GM23338 (cell line): ENCODE measurements around the gene SUCNR1. TPM values are rescaled to one million over a fixed set of nuclear protein-coding genes. Genes with fewer than 3 reads are reported as not detected.

Experiments used
- ATAC-seq: fragments of 200-7000 bp; cut with Tn5 transposase; 3 replicates; pipeline ENCODE4 v1.9.1; 2020
- DNase-seq: peaks from one replicate; pipeline ENCODE4 v3.0.0-alpha.2; 2015; ENCODE audit warnings: low spot score
- H2AFZ ChIP-seq: fragments of 200-600 bp; sonication (generic); 2 replicates; pipeline ENCODE4 v1.8.0; 2016; ENCODE audit warnings: antibody characterized with exemption, mild to moderate bottlenecking, moderate library complexity
- H3F3A ChIP-seq: fragments of 200-600 bp; sonication (generic); replicated peaks from 2 replicates; pipeline ENCODE4 v1.8.0; 2017; ENCODE audit warnings: antibody characterized with exemption, mixed run types, low read depth
- H3K27ac ChIP-seq: fragments of 200-600 bp; sonication (generic); 2 replicates; pipeline ENCODE4 v1.6.1; 2016; ENCODE audit warnings: low read depth
- H3K27me3 ChIP-seq: fragments of 200-600 bp; sonication (generic); 2 replicates; pipeline ENCODE4 v1.8.0; 2016; ENCODE audit warnings: mild to moderate bottlenecking, mixed run types, moderate library complexity; ENCODE audit not compliant: insufficient read depth
- H3K36me3 ChIP-seq: fragments of 200-600 bp; sonication (generic); 2 replicates; pipeline ENCODE4 v1.8.0; 2016; ENCODE audit warnings: mild to moderate bottlenecking; ENCODE audit not compliant: insufficient read depth
- H3K4me1 ChIP-seq: fragments of 200-600 bp; sonication (generic); 2 replicates; pipeline ENCODE4 v1.8.0; 2016; ENCODE audit warnings: mild to moderate bottlenecking, moderate library complexity; ENCODE audit not compliant: insufficient read depth
- H3K4me2 ChIP-seq: fragments of 200-600 bp; sonication (generic); 2 replicates; pipeline ENCODE4 v1.7.1; 2017; ENCODE audit warnings: mixed run types
- H3K4me3 ChIP-seq: fragments of 200-600 bp; sonication (generic); 2 replicates; pipeline ENCODE4 v1.6.1; 2016; ENCODE audit warnings: mixed run types
- H3K79me2 ChIP-seq: fragments of 200-600 bp; sonication (generic); replicated peaks from 2 replicates; pipeline ENCODE4 v1.8.0; 2017; ENCODE audit warnings: mild to moderate bottlenecking; ENCODE audit not compliant: insufficient read depth
- H3K9me2 ChIP-seq: fragments of 200-600 bp; sonication (generic); 2 replicates; pipeline ENCODE4 v1.8.0; 2017; ENCODE audit not compliant: insufficient read depth
- H4K20me1 ChIP-seq: fragments of 200-600 bp; sonication (generic); replicated peaks from 2 replicates; pipeline ENCODE4 v1.8.0; 2017; ENCODE audit warnings: mild to moderate bottlenecking; ENCODE audit not compliant: insufficient read depth
- H3K27ac Mint-ChIP-seq: 2 replicates; pipeline ENCODE4 v1.8.0; 2020; ENCODE audit warnings: inconsistent platforms, mild to moderate bottlenecking, moderate library complexity, mixed read lengths
- H3K27me3 Mint-ChIP-seq: 3 replicates; pipeline ENCODE4 v1.8.0; 2022; ENCODE audit warnings: low read depth, mild to moderate bottlenecking, moderate library complexity, mixed read lengths, inconsistent platforms; ENCODE audit not compliant: insufficient read depth, poor library complexity
- H3K36me3 Mint-ChIP-seq: 3 replicates; pipeline ENCODE4 v1.8.0; 2021; ENCODE audit warnings: low read depth, mild to moderate bottlenecking, inconsistent platforms, moderate library complexity, mixed read lengths
- H3K4me1 Mint-ChIP-seq: 3 replicates; pipeline ENCODE4 v1.8.0; 2020; ENCODE audit warnings: mild to moderate bottlenecking, inconsistent platforms, mixed read lengths
- H3K4me3 Mint-ChIP-seq: 3 replicates; pipeline ENCODE4 v1.8.0; 2021; ENCODE audit warnings: moderate library complexity, mild to moderate bottlenecking, inconsistent platforms, mixed read lengths
- H3K9me3 Mint-ChIP-seq: 3 replicates; pipeline ENCODE4 v1.8.0; 2020; ENCODE audit warnings: moderate library complexity, mild to moderate bottlenecking, inconsistent platforms, mixed read lengths
- CREB1 ChIP-seq: fragments of 250-450 bp; sonication (Bioruptor Pico); IDR thresholded peaks from 2 replicates; pipeline ENCODE4 v1.5.0; 2020; ENCODE audit warnings: low read depth, mild to moderate bottlenecking, moderate library complexity
- EZH2 ChIP-seq: fragments of 200-600 bp; sonication (generic); IDR thresholded peaks from one replicate; pipeline ENCODE4 v1.8.0; 2017; ENCODE audit warnings: antibody characterized with exemption, mild to moderate bottlenecking, low read depth; ENCODE audit not compliant: unreplicated experiment
- EZH2phosphoT487 ChIP-seq: fragments of 200-600 bp; sonication (generic); IDR thresholded peaks from one replicate; pipeline ENCODE4 v1.8.1; 2018; ENCODE audit warnings: antibody characterized with exemption; ENCODE audit not compliant: unreplicated experiment
- JUNB ChIP-seq: IDR thresholded peaks from one replicate; pipeline ENCODE4 v1.6.1; 2016; ENCODE audit warnings: antibody characterized with exemption; ENCODE audit not compliant: unreplicated experiment
- NANOG ChIP-seq: IDR thresholded peaks from 2 replicates; pipeline ENCODE4 v1.6.1; 2016; ENCODE audit warnings: antibody characterized with exemption, borderline replicate concordance
- REST ChIP-seq: IDR thresholded peaks from one replicate; pipeline ENCODE4 v1.6.1; 2018; ENCODE audit warnings: antibody characterized with exemption; ENCODE audit not compliant: unreplicated experiment
- STAT1 ChIP-seq: IDR thresholded peaks from one replicate; pipeline ENCODE4 v1.6.1; 2016; ENCODE audit warnings: antibody characterized with exemption; ENCODE audit not compliant: unreplicated experiment
- ZNF114 ChIP-seq: fragments of 250-450 bp; sonication (Bioruptor Pico); IDR thresholded peaks from 2 replicates; pipeline ENCODE4 v1.5.0; 2020; ENCODE audit warnings: mild to moderate bottlenecking, moderate library complexity
- ZNF331 ChIP-seq: fragments of 250-450 bp; sonication (Bioruptor Pico); IDR thresholded peaks from 2 replicates; pipeline ENCODE4 v1.5.0; 2020; ENCODE audit warnings: low read depth, mild to moderate bottlenecking, moderate library complexity
- polyA plus RNA-seq: library from polyadenylated mRNA; unstranded; fragments of >200 nt; fragmentation: Nextera tagmentation; extraction: Ambion mirVana; gene quantifications from 2 replicates; pipeline ENCODE4 v1.2.1, GENCODE V29; 2016
- total RNA-seq: library from RNA; depleted of rRNA; stranded (reverse); fragments of >200 nt; shearing (Covaris generic); gene quantifications from 2 replicates; pipeline ENCODE4 v1.2.3, GENCODE V29; 2014
- TF ChIP-seq, protein P1 (sequence below), 2 experiments: fragments of 200-600 bp in 1 of 2; sonication (generic) in 1 of 2; conservative IDR thresholded peaks; 2 replicates each; pipeline versions ENCODE4 v1.5.1 to v1.6.1; 2016 to 2017; ENCODE audit warnings: antibody characterized with exemption in 2 of 2, low read depth in 2 of 2, mild to moderate bottlenecking in 2 of 2, moderate library complexity in 1 of 2
- TF ChIP-seq, protein P2 (sequence below): IDR thresholded peaks from 2 replicates; pipeline ENCODE4 v1.6.1; 2016; ENCODE audit warnings: antibody characterized with exemption
- TF ChIP-seq, protein P3 (sequence below): fragments of 250-450 bp; sonication (Bioruptor Pico); IDR thresholded peaks from 2 replicates; pipeline ENCODE4 v1.5.0; 2020; ENCODE audit warnings: mild to moderate bottlenecking, moderate library complexity

The SUCNR1 gene
- total and polyA plus RNA-seq, 2 experiments from 2014 or later: not detected

GRCh38 chr3:151911462-151911861, 38.0 kb downstream of the SUCNR1 start:
- Histone ChIP-seq H3K27me3 (no peaks in the 10 kb centered on the region), H3K9me2 (peaks cover 4% of the 10 kb centered on the region; the same call in 1 of the 2 replicates), H3K4me3 (no peak overlapping the region), H3K79me2 (no peaks in the 10 kb centered on the region), H3F3A (no peaks in the 10 kb centered on the region), H3K36me3 (no peaks in the 10 kb centered on the region), H3K4me2 (no peak overlapping the region), H2AFZ (no peak overlapping the region), H4K20me1 (no peaks in the 10 kb centered on the region), H3K4me1 (no peaks in the 10 kb centered on the region), H3K27ac (no peak overlapping the region)
- DNase-seq (no peak), ATAC-seq (no peak)
- H3K9me3 Mint-ChIP-seq: no peaks in the 10 kb centered on the region
- no peak for TF ChIP-seq JUNB
- no peak for TF ChIP-seq STAT1
- TF ChIP-seq CREB1: no peak
- TF ChIP-seq, protein P1, sequence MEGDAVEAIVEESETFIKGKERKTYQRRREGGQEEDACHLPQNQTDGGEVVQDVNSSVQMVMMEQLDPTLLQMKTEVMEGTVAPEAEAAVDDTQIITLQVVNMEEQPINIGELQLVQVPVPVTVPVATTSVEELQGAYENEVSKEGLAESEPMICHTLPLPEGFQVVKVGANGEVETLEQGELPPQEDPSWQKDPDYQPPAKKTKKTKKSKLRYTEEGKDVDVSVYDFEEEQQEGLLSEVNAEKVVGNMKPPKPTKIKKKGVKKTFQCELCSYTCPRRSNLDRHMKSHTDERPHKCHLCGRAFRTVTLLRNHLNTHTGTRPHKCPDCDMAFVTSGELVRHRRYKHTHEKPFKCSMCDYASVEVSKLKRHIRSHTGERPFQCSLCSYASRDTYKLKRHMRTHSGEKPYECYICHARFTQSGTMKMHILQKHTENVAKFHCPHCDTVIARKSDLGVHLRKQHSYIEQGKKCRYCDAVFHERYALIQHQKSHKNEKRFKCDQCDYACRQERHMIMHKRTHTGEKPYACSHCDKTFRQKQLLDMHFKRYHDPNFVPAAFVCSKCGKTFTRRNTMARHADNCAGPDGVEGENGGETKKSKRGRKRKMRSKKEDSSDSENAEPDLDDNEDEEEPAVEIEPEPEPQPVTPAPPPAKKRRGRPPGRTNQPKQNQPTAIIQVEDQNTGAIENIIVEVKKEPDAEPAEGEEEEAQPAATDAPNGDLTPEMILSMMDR (conservative IDR thresholded peaks at IDR 0.05; ENCODE audit: low read depth in 2 of 2): no peak
- TF ChIP-seq EZH2: no peak
- TF ChIP-seq, protein P2, sequence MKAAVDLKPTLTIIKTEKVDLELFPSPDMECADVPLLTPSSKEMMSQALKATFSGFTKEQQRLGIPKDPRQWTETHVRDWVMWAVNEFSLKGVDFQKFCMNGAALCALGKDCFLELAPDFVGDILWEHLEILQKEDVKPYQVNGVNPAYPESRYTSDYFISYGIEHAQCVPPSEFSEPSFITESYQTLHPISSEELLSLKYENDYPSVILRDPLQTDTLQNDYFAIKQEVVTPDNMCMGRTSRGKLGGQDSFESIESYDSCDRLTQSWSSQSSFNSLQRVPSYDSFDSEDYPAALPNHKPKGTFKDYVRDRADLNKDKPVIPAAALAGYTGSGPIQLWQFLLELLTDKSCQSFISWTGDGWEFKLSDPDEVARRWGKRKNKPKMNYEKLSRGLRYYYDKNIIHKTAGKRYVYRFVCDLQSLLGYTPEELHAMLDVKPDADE: no peak
- TF ChIP-seq, protein P3, sequence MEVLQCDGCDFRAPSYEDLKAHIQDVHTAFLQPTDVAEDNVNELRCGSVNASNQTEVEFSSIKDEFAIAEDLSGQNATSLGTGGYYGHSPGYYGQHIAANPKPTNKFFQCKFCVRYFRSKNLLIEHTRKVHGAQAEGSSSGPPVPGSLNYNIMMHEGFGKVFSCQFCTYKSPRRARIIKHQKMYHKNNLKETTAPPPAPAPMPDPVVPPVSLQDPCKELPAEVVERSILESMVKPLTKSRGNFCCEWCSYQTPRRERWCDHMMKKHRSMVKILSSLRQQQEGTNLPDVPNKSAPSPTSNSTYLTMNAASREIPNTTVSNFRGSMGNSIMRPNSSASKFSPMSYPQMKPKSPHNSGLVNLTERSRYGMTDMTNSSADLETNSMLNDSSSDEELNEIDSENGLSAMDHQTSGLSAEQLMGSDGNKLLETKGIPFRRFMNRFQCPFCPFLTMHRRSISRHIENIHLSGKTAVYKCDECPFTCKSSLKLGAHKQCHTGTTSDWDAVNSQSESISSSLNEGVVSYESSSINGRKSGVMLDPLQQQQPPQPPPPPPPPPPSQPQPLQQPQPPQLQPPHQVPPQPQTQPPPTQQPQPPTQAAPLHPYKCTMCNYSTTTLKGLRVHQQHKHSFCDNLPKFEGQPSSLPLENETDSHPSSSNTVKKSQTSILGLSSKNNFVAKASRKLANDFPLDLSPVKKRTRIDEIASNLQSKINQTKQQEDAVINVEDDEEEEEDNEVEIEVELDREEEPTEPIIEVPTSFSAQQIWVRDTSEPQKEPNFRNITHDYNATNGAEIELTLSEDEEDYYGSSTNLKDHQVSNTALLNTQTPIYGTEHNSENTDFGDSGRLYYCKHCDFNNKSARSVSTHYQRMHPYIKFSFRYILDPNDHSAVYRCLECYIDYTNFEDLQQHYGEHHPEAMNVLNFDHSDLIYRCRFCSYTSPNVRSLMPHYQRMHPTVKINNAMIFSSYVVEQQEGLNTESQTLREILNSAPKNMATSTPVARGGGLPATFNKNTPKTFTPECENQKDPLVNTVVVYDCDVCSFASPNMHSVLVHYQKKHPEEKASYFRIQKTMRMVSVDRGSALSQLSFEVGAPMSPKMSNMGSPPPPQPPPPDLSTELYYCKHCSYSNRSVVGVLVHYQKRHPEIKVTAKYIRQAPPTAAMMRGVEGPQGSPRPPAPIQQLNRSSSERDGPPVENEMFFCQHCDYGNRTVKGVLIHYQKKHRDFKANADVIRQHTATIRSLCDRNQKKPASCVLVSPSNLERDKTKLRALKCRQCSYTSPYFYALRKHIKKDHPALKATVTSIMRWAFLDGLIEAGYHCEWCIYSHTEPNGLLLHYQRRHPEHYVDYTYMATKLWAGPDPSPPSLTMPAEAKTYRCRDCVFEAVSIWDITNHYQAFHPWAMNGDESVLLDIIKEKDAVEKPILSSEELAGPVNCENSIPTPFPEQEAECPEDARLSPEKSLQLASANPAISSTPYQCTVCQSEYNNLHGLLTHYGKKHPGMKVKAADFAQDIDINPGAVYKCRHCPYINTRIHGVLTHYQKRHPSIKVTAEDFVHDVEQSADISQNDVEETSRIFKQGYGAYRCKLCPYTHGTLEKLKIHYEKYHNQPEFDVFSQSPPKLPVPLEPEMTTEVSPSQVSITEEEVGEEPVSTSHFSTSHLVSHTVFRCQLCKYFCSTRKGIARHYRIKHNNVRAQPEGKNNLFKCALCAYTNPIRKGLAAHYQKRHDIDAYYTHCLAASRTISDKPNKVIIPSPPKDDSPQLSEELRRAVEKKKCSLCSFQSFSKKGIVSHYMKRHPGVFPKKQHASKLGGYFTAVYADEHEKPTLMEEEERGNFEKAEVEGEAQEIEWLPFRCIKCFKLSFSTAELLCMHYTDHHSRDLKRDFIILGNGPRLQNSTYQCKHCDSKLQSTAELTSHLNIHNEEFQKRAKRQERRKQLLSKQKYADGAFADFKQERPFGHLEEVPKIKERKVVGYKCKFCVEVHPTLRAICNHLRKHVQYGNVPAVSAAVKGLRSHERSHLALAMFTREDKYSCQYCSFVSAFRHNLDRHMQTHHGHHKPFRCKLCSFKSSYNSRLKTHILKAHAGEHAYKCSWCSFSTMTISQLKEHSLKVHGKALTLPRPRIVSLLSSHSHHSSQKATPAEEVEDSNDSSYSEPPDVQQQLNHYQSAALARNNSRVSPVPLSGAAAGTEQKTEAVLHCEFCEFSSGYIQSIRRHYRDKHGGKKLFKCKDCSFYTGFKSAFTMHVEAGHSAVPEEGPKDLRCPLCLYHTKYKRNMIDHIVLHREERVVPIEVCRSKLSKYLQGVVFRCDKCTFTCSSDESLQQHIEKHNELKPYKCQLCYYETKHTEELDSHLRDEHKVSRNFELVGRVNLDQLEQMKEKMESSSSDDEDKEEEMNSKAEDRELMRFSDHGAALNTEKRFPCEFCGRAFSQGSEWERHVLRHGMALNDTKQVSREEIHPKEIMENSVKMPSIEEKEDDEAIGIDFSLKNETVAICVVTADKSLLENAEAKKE (CRISPR knock-in tag): no peak
- TF ChIP-seq NANOG: no peak
- TF ChIP-seq ZNF114 (CRISPR knock-in tag): no peak
- TF ChIP-seq REST: no peak
- TF ChIP-seq EZH2phosphoT487: no peak
- no peak for TF ChIP-seq ZNF331
- H3K4me1 Mint-ChIP-seq: no peaks in the 10 kb centered on the region
- H3K27ac Mint-ChIP-seq: no peak overlapping the region
- no peaks in the 10 kb centered on the region for H3K27me3 Mint-ChIP-seq
- no peak overlapping the region for H3K4me3 Mint-ChIP-seq
- no peaks in the 10 kb centered on the region for H3K36me3 Mint-ChIP-seq
